B cell (primary cell): ENCODE measurements around the gene MIPEP. TPM values are rescaled to one million over a fixed set of nuclear protein-coding genes. Genes with fewer than 3 reads are reported as not detected.
A peak's percentile ranks its signal among the peaks of the same experiment; 100 is the strongest.
"Not testable (repeated sequence)": the region's sequence is repeated elsewhere in the genome, so short reads cannot be mapped to it uniquely, and the experiment has no call there.

ENCODE experiments used
- ATAC-seq: fragments of 200-7000 bp; cut with Tn5 transposase; one replicate; pipeline ENCODE4 v1.10.0; 2021; ENCODE audit warnings: low read depth, mild to moderate bottlenecking, moderate number of reproducible peaks, moderate library complexity
- CTCF ChIA-PET: fragments of 350-600 bp; sonication (Branson Sonifier 250); formaldehyde crosslinking; loops from one replicate; lab custom pipeline; 2021; ENCODE audit warnings: antibody characterized with exemption, inconsistent platforms; lab: Charles Lee
- POLR2A ChIA-PET: fragments of 350-600 bp; sonication (Branson Sonifier 250); formaldehyde crosslinking; loops from one replicate; lab custom pipeline; 2021; ENCODE audit warnings: antibody characterized with exemption; lab: Charles Lee
- DNase-seq: peaks from one replicate; pipeline ENCODE4 v3.0.0; 2013
- H2AFZ ChIP-seq: 2 replicates; pipeline ENCODE4 v1.6.1; 2012; ENCODE audit warnings: mild to moderate bottlenecking, low read depth, low read length; ENCODE audit not compliant: insufficient read depth, poor library complexity, severe bottlenecking
- H3K27ac ChIP-seq, 2 donors: 1 replicate in 1 of 2; 2 replicates in 1 of 2; pipeline ENCODE4 v1.5.1; 2012 to 2013; ENCODE audit warnings: low read length in 2 of 2, mild to moderate bottlenecking in 2 of 2, moderate library complexity in 1 of 2
- H3K27me3 ChIP-seq, 4 experiments: fragments of 200-600 bp in 1 of 4; sonication (generic) in 1 of 4; replicated peaks in 1 of 4; 1 replicate in 2 of 4; 2 replicates in 2 of 4; pipeline versions ENCODE4 v1.6.1 to v1.7.0; 2013 to 2016; ENCODE audit warnings: low read length in 3 of 4, mild to moderate bottlenecking in 2 of 4, mixed read lengths in 1 of 4, moderate library complexity in 1 of 4; ENCODE audit not compliant: insufficient read depth in 4 of 4, control insufficient read depth in 3 of 4; ENCODE audit errors: control extremely low read depth in 1 of 4
- H3K36me3 ChIP-seq, 2 experiments: replicated peaks in 1 of 2; 1 replicate in 1 of 2; 2 replicates in 1 of 2; pipeline versions ENCODE4 v1.6.1 to v1.7.1; 2013; ENCODE audit warnings: low read length in 1 of 2; ENCODE audit not compliant: insufficient read depth in 2 of 2, control insufficient read depth in 1 of 2; ENCODE audit errors: control extremely low read depth in 1 of 2, extremely low read depth in 1 of 2
- H3K4me1 ChIP-seq, 2 donors: fragments of 200-600 bp in 1 of 2; sonication (generic) in 1 of 2; 1 replicate in 1 of 2; 2 replicates in 1 of 2; pipeline versions ENCODE4 v1.5.1 to v1.6.1; 2013 to 2017; ENCODE audit warnings: low read length in 2 of 2; ENCODE audit not compliant: control insufficient read depth in 2 of 2, insufficient read depth in 2 of 2
- H3K4me2 ChIP-seq: replicated peaks from 2 replicates; pipeline ENCODE3; 2012; ENCODE audit warnings: mild to moderate bottlenecking, low read depth, low read length; ENCODE audit not compliant: poor library complexity, severe bottlenecking
- H3K4me3 ChIP-seq, 5 experiments: fragments of 200-600 bp in 1 of 5; sonication (generic) in 1 of 5; 1 replicate in 3 of 5; 2 replicates in 2 of 5; pipeline versions ENCODE4 v1.5.1 to v1.7.0; 2011 to 2016; ENCODE audit warnings: low read length in 4 of 5, mild to moderate bottlenecking in 4 of 5, low read depth in 2 of 5, control low read depth in 1 of 5, moderate library complexity in 1 of 5; ENCODE audit not compliant: insufficient read depth in 1 of 5; ENCODE audit errors: control extremely low read depth in 1 of 5, extremely low read depth in 1 of 5
- H3K79me2 ChIP-seq: fragments of 200-600 bp; sonication (generic); one replicate; pipeline ENCODE4 v1.6.0; 2016; ENCODE audit warnings: low read length; ENCODE audit not compliant: control insufficient read depth, insufficient read depth
- H3K9ac ChIP-seq: fragments of 200-600 bp; sonication (generic); 2 replicates; pipeline ENCODE4 v1.6.1; 2017; ENCODE audit warnings: mild to moderate bottlenecking, low read length, moderate library complexity
- H3K9me3 ChIP-seq, 3 donors: one replicate each; pipeline versions ENCODE4 v1.6.1 to v1.7.1; 2013; ENCODE audit warnings: low read length in 2 of 3; ENCODE audit not compliant: control insufficient read depth in 2 of 3, insufficient read depth in 1 of 3; ENCODE audit errors: control extremely low read depth in 1 of 3
- H4K20me1 ChIP-seq: 2 replicates; pipeline ENCODE4 v1.6.0; 2012; ENCODE audit warnings: mild to moderate bottlenecking, low read length; ENCODE audit not compliant: insufficient read depth, control insufficient read depth, poor library complexity, severe bottlenecking
- H3K27ac Mint-ChIP-seq: one replicate; pipeline ENCODE4 v1.8.0; 2021; ENCODE audit warnings: mixed read lengths
- H3K27me3 Mint-ChIP-seq: one replicate; pipeline ENCODE4 v1.8.0; 2021; ENCODE audit warnings: mixed read lengths
- H3K4me1 Mint-ChIP-seq: one replicate; pipeline ENCODE4 v1.8.0; 2021; ENCODE audit warnings: mixed read lengths
- H3K4me3 Mint-ChIP-seq: one replicate; pipeline ENCODE4 v1.8.0; 2021; ENCODE audit warnings: mixed read lengths
- H3K9me3 Mint-ChIP-seq: one replicate; pipeline ENCODE4 v1.8.0; 2022; ENCODE audit warnings: mixed read lengths; ENCODE audit not compliant: insufficient read depth
- CTCF ChIP-seq: fragments of 200-600 bp; IDR thresholded peaks from one replicate; pipeline ENCODE4 v1.8.0; 2022; ENCODE audit warnings: antibody characterized with exemption, mild to moderate bottlenecking
- EZH2 ChIP-seq: IDR thresholded peaks from 2 replicates; pipeline ENCODE4 v1.6.1; 2012; ENCODE audit warnings: borderline replicate concordance, low read depth, mild to moderate bottlenecking, moderate library complexity, low read length; ENCODE audit not compliant: insufficient read depth, poor library complexity, severe bottlenecking
- WGBS: methylation state at CpG from one replicate; pipeline ENCODE4 v1.1.5; 2013; ENCODE audit warnings: missing lambda C conversion rate; ENCODE audit not compliant: insufficient coverage; 5-methylcytosine and 5-hydroxymethylcytosine counted together
- intact Hi-C: fragments of 100-400 bp; cut with micrococcal nuclease; formaldehyde crosslinking; loops from one replicate; pipeline ENCODE4 v1.10.0; 2022
- polyA plus RNA-seq: library from polyadenylated mRNA; depleted of rRNA; stranded (reverse); fragments of >200 nt; gene quantifications from 2 replicates; pipeline ENCODE4 v1.2.3, GENCODE V29; 2012
- total RNA-seq, 2 donors: library from RNA; stranded (reverse); fragments of 120-200 nt in 1 of 2; gene quantifications; 1 replicate in 1 of 2; 2 replicates in 1 of 2; pipeline versions ENCODE4 v1.2.3 to v1.2.4, GENCODE V29; 2013 to 2022

Gene MIPEP
- total and polyA plus RNA-seq, 2 donors (not counting 1 experiment from before 2014, with no cell fraction given): 6.2 to 16.9 TPM

- TF ChIP-seq CTCF (no peak), EZH2 (no peak)
- Mint-ChIP-seq H3K9me3 (no peaks in the 10 kb centered on the region), H3K27ac (no peak overlapping the region), H3K27me3 (no peaks in the 10 kb centered on the region), H3K4me1 (peaks cover 26% of the 10 kb centered on the region), H3K4me3 (no peak overlapping the region)
- Histone ChIP-seq H3K27me3 (no peaks in the 10 kb centered on the region), H3K9me3 (no peaks in the 10 kb centered on the region), H4K20me1 (no peaks in the 10 kb centered on the region), H3K36me3 (no peaks in the 10 kb centered on the region), H3K4me1 (peaks cover 16 to 20% of the 10 kb centered on the region in 2 donors), H3K4me2 (no peak overlapping the region), H3K4me3 (no peak overlapping the region), H3K9ac (no peak overlapping the region), H3K27ac (no peak overlapping the region), H2AFZ (no peak overlapping the region), H3K79me2 (no peaks in the 10 kb centered on the region)
- ATAC-seq: no peak
- ChIA-PET POLR2A (no interaction called here), CTCF (no interaction called here)
- intact Hi-C loops: no loop called here
- no peak for DNase-seq
- 96% methylated on average over 8 of the region's 8 CpGs for WGBS
Observed at GRCh38 chr13:23749288-23749873, 139.8 kb downstream of the MIPEP start.

DNA sequence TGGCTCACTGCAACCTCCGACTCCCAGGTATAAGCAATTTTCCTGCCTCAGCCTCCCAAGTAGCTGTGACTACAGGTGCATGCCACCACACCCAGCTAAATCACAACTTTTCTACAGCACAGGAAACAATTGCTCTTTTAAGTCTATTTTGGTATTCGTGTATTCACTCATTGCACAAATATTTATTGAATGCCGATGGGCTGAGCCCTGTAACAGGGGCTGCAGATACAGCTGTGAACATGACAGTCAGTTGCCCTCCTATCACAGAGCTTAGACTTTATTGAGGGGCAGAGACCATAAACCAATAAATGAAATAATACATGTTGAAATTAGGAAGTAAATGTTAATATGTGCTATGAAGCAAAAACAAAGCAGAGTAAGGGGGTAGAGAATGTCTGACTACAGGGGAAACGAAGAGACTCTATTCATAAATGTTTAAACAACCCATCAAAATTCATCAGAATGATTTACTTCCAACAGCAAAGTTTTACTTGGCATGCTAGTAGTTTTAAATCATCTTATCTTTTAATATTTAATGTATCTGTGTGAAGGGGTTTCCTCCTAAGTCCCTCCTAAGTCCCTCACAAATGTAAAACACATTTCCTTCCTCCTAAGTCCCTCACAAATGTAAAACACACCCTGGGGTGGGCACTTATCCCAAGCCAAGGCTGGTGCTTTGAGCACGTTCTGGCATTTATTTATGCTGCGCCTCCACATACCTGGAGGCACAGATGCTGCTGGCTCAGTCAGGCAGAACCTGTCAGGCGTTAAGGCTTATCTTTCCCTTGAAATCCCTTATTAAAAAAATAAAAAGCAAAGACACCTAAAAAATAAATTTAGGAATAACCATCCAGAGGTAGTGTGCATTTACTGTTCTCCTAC, 140.8 kb downstream of the MIPEP start:
- Mint-ChIP-seq H3K27ac (no peak overlapping the region), H3K4me3 (no peak overlapping the region), H3K4me1 (peaks cover 22% of the 10 kb centered on the region), H3K9me3 (no peaks in the 10 kb centered on the region), H3K27me3 (no peaks in the 10 kb centered on the region)
- H3K9me3 ChIP-seq: no peaks in the 10 kb centered on the region
- CTCF ChIA-PET: no interaction called here
- DNase-seq (no peak), ATAC-seq (no peak)
- H3K36me3 ChIP-seq: no peaks in the 10 kb centered on the region
- TF ChIP-seq EZH2 (no peak), CTCF (no peak)
- no peaks in the 10 kb centered on the region for H3K79me2 ChIP-seq
- H3K4me2 ChIP-seq: peak overlapping the region; percentile 4
- H3K4me1 ChIP-seq: peaks cover 16 to 17% of the 10 kb centered on the region in 2 donors
- no peaks in the 10 kb centered on the region for H4K20me1 ChIP-seq
- no peaks in the 10 kb centered on the region for H3K27me3 ChIP-seq
- H3K27ac ChIP-seq: no peak overlapping the region
- POLR2A ChIA-PET: no interaction called here
- WGBS: 67% methylated on average over 2 of the region's 7 CpGs
- intact Hi-C loops: no loop called here
- H3K4me3 ChIP-seq: no peak overlapping the region
- H2AFZ ChIP-seq: no peak overlapping the region
- no peak overlapping the region for H3K9ac ChIP-seq

DNA sequence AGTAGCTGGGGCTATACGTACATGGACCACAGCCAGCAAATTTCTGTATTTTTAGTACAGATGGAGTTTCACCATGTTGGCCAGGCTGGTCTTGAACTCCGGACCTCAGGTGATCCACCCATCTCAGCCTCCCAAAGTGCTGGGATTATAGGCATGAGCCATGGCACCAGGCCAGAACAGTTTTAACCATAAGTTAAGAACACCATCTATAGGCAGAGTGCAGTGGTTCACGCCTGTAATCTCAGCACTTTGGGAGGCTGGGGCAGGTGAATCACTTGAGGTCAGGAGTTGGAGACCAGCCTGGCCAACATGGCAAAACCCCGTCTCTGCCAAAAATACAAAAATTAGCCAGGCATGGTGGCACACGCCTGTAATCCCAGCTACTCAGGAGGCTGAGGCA, 143.1 kb downstream of the MIPEP start:
- intact Hi-C loops, ATAC-seq, H3K9me3 Mint-ChIP-seq, H3K9me3 ChIP-seq, CTCF ChIA-PET, H3K4me2 ChIP-seq, H3K4me3 Mint-ChIP-seq, H3K4me3 ChIP-seq, H4K20me1 ChIP-seq, H3K36me3 ChIP-seq, H3K27me3 ChIP-seq, H3K27ac ChIP-seq, H2AFZ ChIP-seq, H3K9ac ChIP-seq, H3K27me3 Mint-ChIP-seq, DNase-seq, H3K79me2 ChIP-seq, H3K27ac Mint-ChIP-seq, POLR2A ChIA-PET: not testable (repeated sequence)
- peaks cover 15% of the 10 kb centered on the region for H3K4me1 Mint-ChIP-seq
- WGBS: 100% methylated on average over 2 of the region's 5 CpGs
- H3K4me1 ChIP-seq: peaks cover 11 to 14% of the 10 kb centered on the region in 2 donors
